Natural killer cell treated with Interleukin-12 subunit alpha and Interleukin-12 subunit beta and Interleukin-15 and Interleukin-18, amount 100 ng/mL, for 72 hours (primary cell): ENCODE results near the gene PJA1. TPM values are rescaled to one million over a fixed set of nuclear protein-coding genes. Genes with fewer than 3 reads are reported as not detected.

Experiments
- ATAC-seq, 2 donors: fragments of 150-1000 bp; cut with Tn5 transposase in 1 of 2; sonication (Bioruptor Pico), chemical (Tn5 transposase) in 1 of 2; 2 replicates each; pipeline ENCODE4 v1.10.0; 2021
- DNase-seq: peaks from one replicate; pipeline ENCODE4 v3.0.0; 2022; ENCODE audit warnings: low spot score
- H3K27ac Mint-ChIP-seq, 2 donors: 1 replicate in 1 of 2; 2 replicates in 1 of 2; pipeline ENCODE4 v1.8.0; 2022; ENCODE audit warnings: mixed read lengths in 2 of 2, mild to moderate bottlenecking in 1 of 2, moderate library complexity in 1 of 2
- H3K27me3 Mint-ChIP-seq, 2 donors: 1 replicate in 1 of 2; 2 replicates in 1 of 2; pipeline ENCODE4 v1.8.0; 2022; ENCODE audit warnings: mixed read lengths in 2 of 2
- H3K36me3 Mint-ChIP-seq: one replicate; pipeline ENCODE4 v1.8.0; 2022; ENCODE audit warnings: mixed read lengths
- H3K4me1 Mint-ChIP-seq, 2 donors: 1 replicate in 1 of 2; 2 replicates in 1 of 2; pipeline ENCODE4 v1.8.0; 2022; ENCODE audit warnings: low read depth in 2 of 2, mixed read lengths in 2 of 2, mild to moderate bottlenecking in 1 of 2
- H3K4me3 Mint-ChIP-seq: one replicate; pipeline ENCODE4 v1.8.0; 2022; ENCODE audit warnings: mixed read lengths
- H3K9me3 Mint-ChIP-seq: 2 replicates; pipeline ENCODE4 v1.8.0; 2022; ENCODE audit warnings: mixed read lengths
- total RNA-seq, 2 donors: library from RNA; stranded (reverse); gene quantifications; one replicate each; pipeline ENCODE4 v1.2.3, GENCODE V29; 2022

Gene PJA1, protein sequence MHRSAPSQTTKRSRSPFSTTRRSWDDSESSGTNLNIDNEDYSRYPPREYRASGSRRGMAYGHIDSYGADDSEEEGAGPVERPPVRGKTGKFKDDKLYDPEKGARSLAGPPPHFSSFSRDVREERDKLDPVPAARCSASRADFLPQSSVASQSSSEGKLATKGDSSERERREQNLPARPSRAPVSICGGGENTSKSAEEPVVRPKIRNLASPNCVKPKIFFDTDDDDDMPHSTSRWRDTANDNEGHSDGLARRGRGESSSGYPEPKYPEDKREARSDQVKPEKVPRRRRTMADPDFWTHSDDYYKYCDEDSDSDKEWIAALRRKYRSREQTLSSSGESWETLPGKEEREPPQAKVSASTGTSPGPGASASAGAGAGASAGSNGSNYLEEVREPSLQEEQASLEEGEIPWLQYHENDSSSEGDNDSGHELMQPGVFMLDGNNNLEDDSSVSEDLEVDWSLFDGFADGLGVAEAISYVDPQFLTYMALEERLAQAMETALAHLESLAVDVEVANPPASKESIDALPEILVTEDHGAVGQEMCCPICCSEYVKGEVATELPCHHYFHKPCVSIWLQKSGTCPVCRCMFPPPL
- total RNA-seq: 10 to 100 TPM; 18.8 to 20.4 TPM

GRCh38 chrX:69165087-69165651 is at the start of gene PJA1:
Gene PJA1 (minus strand): TSS chrX:69165453. CDS start chrX:69163073, 2,380 bp downstream.
- Mint-ChIP-seq H3K36me3 (no peaks in the 10 kb centered on the region), H3K9me3 (no peaks in the 10 kb centered on the region), H3K27ac (peak within 1 kb of the TSS; percentile 49 to 66), H3K27me3 (peaks cover 0 to 11% of the 10 kb centered on the region in 2 donors), H3K4me1 (peaks cover 21 to 23% of the 10 kb centered on the region in 2 donors), H3K4me3 (peak within 1 kb of the TSS; percentile 86)
- ATAC-seq: peak; percentile 87 to 91
- DNase-seq: peak; percentile 76

- H3K4me3 Mint-ChIP-seq: no peak overlapping the region
- ATAC-seq: no peak
Measured at GRCh38 chrX:69214463-69214862, 49.2 kb upstream of the PJA1 start.

DNA sequence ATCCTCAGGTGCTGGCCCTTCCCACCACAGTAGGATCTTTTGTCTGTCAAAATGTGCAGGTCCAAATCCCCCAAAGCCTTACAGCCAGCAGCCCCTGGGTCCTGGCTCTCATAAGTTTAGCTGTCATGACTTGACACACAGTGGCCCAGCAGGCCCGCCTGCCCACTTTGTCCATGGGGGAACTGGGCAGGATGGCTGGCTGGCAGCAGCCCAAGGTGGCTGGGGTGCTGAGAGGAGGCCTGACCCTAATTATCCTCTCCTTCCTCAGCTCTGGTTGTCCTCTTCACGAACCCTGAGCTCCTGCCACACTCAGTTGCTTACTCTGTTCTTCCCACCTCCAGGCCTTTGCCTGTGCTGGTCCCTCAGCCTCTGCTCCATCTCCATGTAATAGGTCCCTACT is 46.4 kb upstream of the PJA1 start:
- DNase-seq (no peak), ATAC-seq (peak in 1 of 2 donors; percentile 7)
- H3K9me3 Mint-ChIP-seq: no peaks in the 10 kb centered on the region
- H3K27me3 Mint-ChIP-seq: no peaks in the 10 kb centered on the region
- H3K4me1 Mint-ChIP-seq: peaks cover 0 to 4% of the 10 kb centered on the region in 2 donors
- no peak overlapping the region for H3K4me3 Mint-ChIP-seq
- H3K27ac Mint-ChIP-seq: no peak overlapping the region
- H3K36me3 Mint-ChIP-seq: no peaks in the 10 kb centered on the region

More at GRCh38 chrX:69214463-69214862, 49.2 kb upstream of the PJA1 start:
- no peak for DNase-seq
- H3K4me1 Mint-ChIP-seq: peaks cover 0 to 4% of the 10 kb centered on the region in 2 donors
- H3K27ac Mint-ChIP-seq: no peak overlapping the region
- H3K9me3 Mint-ChIP-seq: no peaks in the 10 kb centered on the region
- H3K27me3 Mint-ChIP-seq: no peaks in the 10 kb centered on the region
- H3K36me3 Mint-ChIP-seq: no peaks in the 10 kb centered on the region

GRCh38 chrX:69210581-69210980 is 45.3 kb upstream of the PJA1 start:
- Mint-ChIP-seq H3K4me1 (peaks cover 0 to 4% of the 10 kb centered on the region in 2 donors), H3K4me3 (no peak overlapping the region), H3K9me3 (no peaks in the 10 kb centered on the region), H3K27me3 (no peaks in the 10 kb centered on the region), H3K36me3 (no peaks in the 10 kb centered on the region), H3K27ac (no peak overlapping the region)
- no peak for ATAC-seq
- no peak for DNase-seq

DNA sequence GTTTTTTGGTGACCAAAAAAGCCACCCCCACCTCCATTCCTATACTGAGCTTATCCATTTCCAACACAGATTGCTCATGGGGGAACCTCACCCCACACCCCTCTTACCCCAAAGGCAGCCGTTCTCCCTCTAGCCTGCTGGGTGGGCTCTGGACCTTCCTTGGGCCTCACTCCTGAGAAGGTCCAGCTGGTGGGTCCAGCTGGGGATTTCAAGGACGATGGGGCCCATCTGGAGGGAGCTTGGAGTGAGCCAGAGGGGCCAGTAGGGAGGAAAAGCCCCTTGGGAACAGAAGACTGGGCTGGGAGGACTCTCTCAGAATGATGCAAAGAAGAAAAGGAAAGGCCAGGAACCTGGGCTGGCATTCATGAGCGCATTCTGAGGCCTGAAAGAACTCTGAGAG is 42.0 kb upstream of the PJA1 start:
- ATAC-seq: no peak
- H3K27me3 Mint-ChIP-seq: peaks cover 0 to 6% of the 10 kb centered on the region in 2 donors

DNA sequence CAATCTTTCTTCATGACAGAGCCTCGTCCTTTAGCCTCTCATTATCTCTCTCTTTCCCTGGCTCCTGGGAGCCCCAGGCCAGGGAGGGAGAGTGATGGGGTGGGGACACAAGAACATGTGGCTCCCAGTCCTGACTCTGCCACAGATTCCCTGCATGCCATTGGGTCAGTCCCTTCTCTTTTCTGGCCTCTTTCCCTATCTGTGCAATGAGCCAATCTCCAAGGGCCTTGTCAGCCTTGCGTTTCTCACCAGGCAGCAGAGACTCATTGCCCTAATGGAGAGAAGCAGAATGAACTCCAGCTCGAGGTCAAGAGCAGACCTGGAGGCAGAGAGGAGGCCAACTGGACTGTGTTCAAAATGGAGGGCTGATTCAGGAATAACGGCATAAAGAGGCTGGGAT is 38.4 kb upstream of the PJA1 start:
- no peak overlapping the region for H3K4me3 Mint-ChIP-seq
- DNase-seq (no peak), ATAC-seq (no peak)
- no peak overlapping the region for H3K27ac Mint-ChIP-seq
- H3K4me1 Mint-ChIP-seq: no peaks in the 10 kb centered on the region
- peaks cover 0 to 6% of the 10 kb centered on the region in 2 donors for H3K27me3 Mint-ChIP-seq
- H3K36me3 Mint-ChIP-seq: no peaks in the 10 kb centered on the region
- no peaks in the 10 kb centered on the region for H3K9me3 Mint-ChIP-seq

More for the DNA sequence above, 42.0 kb upstream of the PJA1 start:
- no peak for DNase-seq
- Mint-ChIP-seq H3K27ac (no peak overlapping the region), H3K4me1 (peaks cover 0 to 4% of the 10 kb centered on the region in 2 donors), H3K4me3 (no peak overlapping the region), H3K36me3 (no peaks in the 10 kb centered on the region), H3K9me3 (no peaks in the 10 kb centered on the region)

GRCh38 chrX:69197690-69198089 is 32.4 kb upstream of the PJA1 start:
- Mint-ChIP-seq H3K36me3 (no peaks in the 10 kb centered on the region), H3K9me3 (no peaks in the 10 kb centered on the region), H3K27ac (no peak overlapping the region), H3K4me3 (no peak overlapping the region), H3K4me1 (no peaks in the 10 kb centered on the region), H3K27me3 (peaks cover 0 to 2% of the 10 kb centered on the region in 2 donors)
- ATAC-seq (no peak), DNase-seq (no peak)

GRCh38 chrX:69196666-69197065 is 31.4 kb upstream of the PJA1 start:
- Mint-ChIP-seq H3K4me3 (no peak overlapping the region), H3K36me3 (no peaks in the 10 kb centered on the region), H3K4me1 (no peaks in the 10 kb centered on the region), H3K27ac (no peak overlapping the region), H3K9me3 (no peaks in the 10 kb centered on the region), H3K27me3 (peaks cover 0 to 3% of the 10 kb centered on the region in 2 donors)
- ATAC-seq (no peak), DNase-seq (no peak)

DNA sequence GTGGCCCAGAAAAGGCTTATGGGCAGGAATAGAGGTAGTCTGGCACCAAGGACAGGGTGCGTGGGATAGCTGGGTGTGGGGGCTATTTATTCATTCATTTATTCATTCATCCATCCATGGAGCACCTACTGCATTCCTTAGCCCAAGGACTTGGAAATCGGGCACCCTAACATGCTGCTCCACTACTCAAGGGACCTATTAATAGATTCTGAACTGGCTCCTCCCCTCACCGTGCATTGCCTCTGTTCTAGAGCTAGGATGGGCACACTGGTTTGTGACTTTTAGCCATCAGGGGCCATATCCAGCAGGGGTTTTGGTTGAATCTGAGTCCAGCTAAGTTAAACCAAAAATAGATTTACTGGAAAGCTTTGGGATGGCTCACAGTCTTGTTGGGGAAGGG is 30.6 kb upstream of the PJA1 start:
- H3K4me3 Mint-ChIP-seq: no peak overlapping the region
- no peak for DNase-seq

DNA sequence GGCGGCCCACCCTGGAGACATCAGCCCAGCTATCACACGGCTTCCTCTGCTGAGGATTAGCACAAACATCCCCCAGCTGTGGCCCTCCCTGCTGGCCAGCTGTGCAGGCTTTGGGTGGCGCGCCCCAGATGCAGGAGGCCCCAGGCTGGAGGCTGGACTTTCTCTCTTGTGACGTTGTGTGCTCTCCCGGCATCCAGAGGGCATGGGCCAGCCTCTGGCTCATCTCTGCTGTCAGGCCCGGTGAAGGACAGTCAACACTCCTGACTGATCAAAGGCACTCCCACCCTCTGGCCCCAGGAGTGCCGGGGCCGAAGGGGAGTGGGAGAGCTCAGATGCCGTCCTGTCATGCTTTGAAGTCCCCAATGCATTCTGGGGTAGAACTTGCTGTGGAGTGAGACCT is 29.9 kb upstream of the PJA1 start:
- Mint-ChIP-seq H3K4me3 (no peak overlapping the region), H3K27me3 (peaks cover 0 to 5% of the 10 kb centered on the region in 2 donors), H3K36me3 (no peaks in the 10 kb centered on the region), H3K4me1 (no peaks in the 10 kb centered on the region), H3K9me3 (no peaks in the 10 kb centered on the region), H3K27ac (no peak overlapping the region)
- DNase-seq: no peak
- no peak for ATAC-seq

More for the DNA sequence above, 30.6 kb upstream of the PJA1 start:
- no peaks in the 10 kb centered on the region for H3K9me3 Mint-ChIP-seq
- ATAC-seq: no peak
- H3K36me3 Mint-ChIP-seq: no peaks in the 10 kb centered on the region
- no peak overlapping the region for H3K27ac Mint-ChIP-seq
- H3K27me3 Mint-ChIP-seq: peaks cover 0 to 3% of the 10 kb centered on the region in 2 donors
- H3K4me1 Mint-ChIP-seq: no peaks in the 10 kb centered on the region

GRCh38 chrX:69192603-69193002 is 27.4 kb upstream of the PJA1 start:
- no peak overlapping the region for H3K27ac Mint-ChIP-seq
- H3K36me3 Mint-ChIP-seq: no peaks in the 10 kb centered on the region
- peaks cover 0 to 10% of the 10 kb centered on the region in 2 donors for H3K27me3 Mint-ChIP-seq
- DNase-seq: no peak
- no peak overlapping the region for H3K4me3 Mint-ChIP-seq
- ATAC-seq: no peak
- no peaks in the 10 kb centered on the region for H3K4me1 Mint-ChIP-seq
- H3K9me3 Mint-ChIP-seq: no peaks in the 10 kb centered on the region

DNA sequence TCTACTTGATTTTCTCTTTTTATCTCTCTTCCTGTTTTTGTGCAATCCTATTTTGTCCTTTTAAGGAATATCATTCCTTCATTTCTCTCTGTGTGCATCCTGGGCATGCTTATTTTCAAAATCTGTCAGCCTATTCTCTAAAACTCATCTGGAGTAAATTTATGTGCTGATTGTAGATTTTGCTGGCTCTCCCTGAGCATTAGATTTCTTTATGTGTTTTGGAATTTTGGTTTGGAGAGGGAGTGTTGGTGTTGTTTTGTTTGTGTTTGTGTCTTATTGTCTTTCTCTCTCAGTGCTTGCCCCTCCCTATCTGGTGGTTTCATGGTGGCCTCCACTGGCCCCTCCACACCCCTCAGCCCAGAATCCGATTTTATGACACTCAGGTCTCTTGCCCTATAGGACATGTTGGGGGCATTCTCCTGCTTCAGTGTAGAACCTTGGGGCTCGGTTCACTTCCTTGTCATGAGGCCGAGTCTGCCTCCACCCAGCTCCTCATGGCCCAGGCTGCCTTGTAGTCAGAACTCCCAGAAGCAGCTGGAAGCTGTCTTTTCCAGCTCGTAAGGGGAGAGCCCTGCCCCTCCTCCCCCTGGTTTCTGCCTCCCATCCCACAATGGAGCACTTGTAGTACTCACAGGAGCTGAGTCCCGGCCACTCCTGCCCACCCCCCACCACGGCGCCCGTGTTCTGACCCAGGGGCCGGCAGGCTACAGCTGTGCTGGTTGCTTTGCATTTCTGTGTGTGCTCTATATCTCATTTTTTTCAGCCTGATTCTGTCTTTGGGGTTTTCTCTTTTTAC is 24.5 kb upstream of the PJA1 start:
- Mint-ChIP-seq H3K4me3 (no peak overlapping the region), H3K36me3 (no peaks in the 10 kb centered on the region), H3K4me1 (no peaks in the 10 kb centered on the region), H3K9me3 (no peaks in the 10 kb centered on the region), H3K27ac (no peak overlapping the region), H3K27me3 (peaks cover 0 to 15% of the 10 kb centered on the region in 2 donors)
- no peak for ATAC-seq
- no peak for DNase-seq

DNA sequence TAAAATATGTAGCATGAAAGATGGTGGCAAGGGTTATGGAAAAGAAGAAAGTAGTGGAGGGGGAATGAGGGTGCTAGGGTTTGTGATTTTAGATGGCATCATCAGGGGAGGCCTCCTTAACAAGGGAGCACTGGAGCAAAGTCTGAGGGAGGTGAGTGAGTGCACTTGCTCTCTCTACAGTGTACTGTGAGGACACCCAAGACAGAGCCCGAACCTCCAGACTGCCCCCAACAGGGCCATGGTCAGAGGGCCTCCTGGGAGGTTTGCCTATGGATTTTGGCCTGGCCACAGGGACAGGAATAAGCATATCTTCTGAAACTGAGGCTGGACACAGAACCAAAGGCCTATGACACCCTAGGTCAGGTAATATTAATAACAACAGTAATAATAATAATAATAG is 21.4 kb upstream of the PJA1 start:
- DNase-seq: no peak
- Mint-ChIP-seq H3K4me1 (no peaks in the 10 kb centered on the region), H3K36me3 (no peaks in the 10 kb centered on the region), H3K27me3 (peaks cover 8 to 17% of the 10 kb centered on the region in 2 donors), H3K4me3 (no peak overlapping the region), H3K9me3 (no peaks in the 10 kb centered on the region), H3K27ac (no peak overlapping the region)
- ATAC-seq: no peak
